HepG2 (cell line): ENCODE measurements around the gene MTUS2. TPM values are rescaled to one million over a fixed set of nuclear protein-coding genes. Genes with fewer than 3 reads are reported as not detected.

ENCODE experiments used
- IRF2 ChIP-seq: IDR thresholded peaks from 2 replicates; pipeline ENCODE4 v1.6.1; 2018; ENCODE audit warnings: missing genetic modification reagents, missing compliant biosample characterization
- MXD1 ChIP-seq: sonication (generic); formaldehyde crosslinking; IDR thresholded peaks from 2 replicates; pipeline ENCODE4 v1.4.0; 2020; ENCODE audit warnings: mild to moderate bottlenecking, missing genetic modification reagents
- NR2F1 ChIP-seq, 2 experiments: fragments of 450-650 bp in 1 of 2; formaldehyde crosslinking in 1 of 2; IDR thresholded peaks; 2 replicates each; pipeline versions ENCODE4 v1.5.0 to v1.6.1; 2016 to 2020; ENCODE audit warnings: mild to moderate bottlenecking in 1 of 2, missing compliant biosample characterization in 1 of 2, missing genetic modification reagents in 1 of 2, moderate library complexity in 1 of 2
- NR2F2 ChIP-seq: IDR thresholded peaks from 2 replicates; pipeline ENCODE4 v1.6.1; 2012; ENCODE audit warnings: low read depth, inconsistent platforms, borderline replicate concordance
- SIN3B ChIP-seq: fragments of 150-350 bp; IDR thresholded peaks from 2 replicates; pipeline ENCODE4 v1.6.1; 2014; ENCODE audit warnings: low read length
- TARDBP ChIP-seq: sonication (generic); formaldehyde crosslinking; IDR thresholded peaks from 2 replicates; pipeline ENCODE4 v1.8.0; 2022; ENCODE audit warnings: mild to moderate bottlenecking, missing genetic modification reagents
- TGIF2 ChIP-seq: IDR thresholded peaks from 2 replicates; pipeline ENCODE4 v1.6.1; 2016; ENCODE audit warnings: control low read depth, missing compliant biosample characterization
- THAP8 ChIP-seq: sonication (generic); formaldehyde crosslinking; IDR thresholded peaks from 2 replicates; pipeline ENCODE4 v1.5.1; 2020; ENCODE audit warnings: missing genetic modification reagents, mild to moderate bottlenecking, borderline replicate concordance
- ZBTB42 ChIP-seq: sonication (generic); formaldehyde crosslinking; IDR thresholded peaks from 2 replicates; pipeline ENCODE4 v1.5.0; 2020; ENCODE audit warnings: mild to moderate bottlenecking, missing genetic modification reagents
- ZNF816 ChIP-seq: sonication (generic); formaldehyde crosslinking; IDR thresholded peaks from 2 replicates; pipeline ENCODE4 v1.8.0; 2022; ENCODE audit warnings: missing genetic modification reagents, mild to moderate bottlenecking, borderline replicate concordance
- polyA plus RNA-seq, 8 experiments: library from polyadenylated mRNA; depleted of rRNA in 3 of 8; stranded (reverse) in 7 of 8; unstranded in 1 of 8; fragments of >200 nt; fragmentation: Illumina TruSeq in 4 of 8; extraction: Trizol in 4 of 8; gene quantifications; 2 replicates each; pipeline versions ENCODE4 v1.2.1 to v1.2.3, GENCODE V29; 2011 to 2016; ENCODE audit warnings: low read depth in 4 of 8, missing spikeins in 1 of 8, mixed read lengths in 1 of 8; ENCODE audit not compliant: insufficient read depth in 1 of 8
- total RNA-seq, 5 experiments: library from RNA; depleted of rRNA; stranded (reverse); fragments of >200 nt; fragmentation: Illumina TruSeq; extraction: Trizol; gene quantifications; 2 replicates each; pipeline ENCODE4 v1.2.3, GENCODE V29; 2016; ENCODE audit warnings: low read depth in 1 of 5
- TF ChIP-seq, protein P1 (sequence below): sonication (generic); formaldehyde crosslinking; IDR thresholded peaks from 2 replicates; pipeline ENCODE4 v1.5.1; 2020; ENCODE audit warnings: mild to moderate bottlenecking, missing genetic modification reagents, borderline replicate concordance

The MTUS2 gene
- total and polyA plus RNA-seq, 2 of the 13 experiments (the other 11 are each of a cell fraction or from before 2014, with no cell fraction given) = not detected

- TF ChIP-seq, protein P1, sequence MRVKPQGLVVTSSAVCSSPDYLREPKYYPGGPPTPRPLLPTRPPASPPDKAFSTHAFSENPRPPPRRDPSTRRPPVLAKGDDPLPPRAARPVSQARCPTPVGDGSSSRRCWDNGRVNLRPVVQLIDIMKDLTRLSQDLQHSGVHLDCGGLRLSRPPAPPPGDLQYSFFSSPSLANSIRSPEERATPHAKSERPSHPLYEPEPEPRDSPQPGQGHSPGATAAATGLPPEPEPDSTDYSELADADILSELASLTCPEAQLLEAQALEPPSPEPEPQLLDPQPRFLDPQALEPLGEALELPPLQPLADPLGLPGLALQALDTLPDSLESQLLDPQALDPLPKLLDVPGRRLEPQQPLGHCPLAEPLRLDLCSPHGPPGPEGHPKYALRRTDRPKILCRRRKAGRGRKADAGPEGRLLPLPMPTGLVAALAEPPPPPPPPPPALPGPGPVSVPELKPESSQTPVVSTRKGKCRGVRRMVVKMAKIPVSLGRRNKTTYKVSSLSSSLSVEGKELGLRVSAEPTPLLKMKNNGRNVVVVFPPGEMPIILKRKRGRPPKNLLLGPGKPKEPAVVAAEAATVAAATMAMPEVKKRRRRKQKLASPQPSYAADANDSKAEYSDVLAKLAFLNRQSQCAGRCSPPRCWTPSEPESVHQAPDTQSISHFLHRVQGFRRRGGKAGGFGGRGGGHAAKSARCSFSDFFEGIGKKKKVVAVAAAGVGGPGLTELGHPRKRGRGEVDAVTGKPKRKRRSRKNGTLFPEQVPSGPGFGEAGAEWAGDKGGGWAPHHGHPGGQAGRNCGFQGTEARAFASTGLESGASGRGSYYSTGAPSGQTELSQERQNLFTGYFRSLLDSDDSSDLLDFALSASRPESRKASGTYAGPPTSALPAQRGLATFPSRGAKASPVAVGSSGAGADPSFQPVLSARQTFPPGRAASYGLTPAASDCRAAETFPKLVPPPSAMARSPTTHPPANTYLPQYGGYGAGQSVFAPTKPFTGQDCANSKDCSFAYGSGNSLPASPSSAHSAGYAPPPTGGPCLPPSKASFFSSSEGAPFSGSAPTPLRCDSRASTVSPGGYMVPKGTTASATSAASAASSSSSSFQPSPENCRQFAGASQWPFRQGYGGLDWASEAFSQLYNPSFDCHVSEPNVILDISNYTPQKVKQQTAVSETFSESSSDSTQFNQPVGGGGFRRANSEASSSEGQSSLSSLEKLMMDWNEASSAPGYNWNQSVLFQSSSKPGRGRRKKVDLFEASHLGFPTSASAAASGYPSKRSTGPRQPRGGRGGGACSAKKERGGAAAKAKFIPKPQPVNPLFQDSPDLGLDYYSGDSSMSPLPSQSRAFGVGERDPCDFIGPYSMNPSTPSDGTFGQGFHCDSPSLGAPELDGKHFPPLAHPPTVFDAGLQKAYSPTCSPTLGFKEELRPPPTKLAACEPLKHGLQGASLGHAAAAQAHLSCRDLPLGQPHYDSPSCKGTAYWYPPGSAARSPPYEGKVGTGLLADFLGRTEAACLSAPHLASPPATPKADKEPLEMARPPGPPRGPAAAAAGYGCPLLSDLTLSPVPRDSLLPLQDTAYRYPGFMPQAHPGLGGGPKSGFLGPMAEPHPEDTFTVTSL (CRISPR knock-in tag) = no peak
- TF ChIP-seq NR2F2 = no peak
- no peak for TF ChIP-seq ZBTB42 (CRISPR knock-in tag)
- TF ChIP-seq THAP8 (CRISPR knock-in tag) = no peak
- TF ChIP-seq IRF2 (CRISPR knock-in tag) = no peak
- no peak for TF ChIP-seq TGIF2 (CRISPR knock-in tag)
- no peak for TF ChIP-seq MXD1 (CRISPR knock-in tag)
- no peak for TF ChIP-seq SIN3B
- TF ChIP-seq NR2F1 (CRISPR knock-in tag; IDR thresholded peaks at IDR 0.05) = no peak
- TF ChIP-seq ZNF816 (CRISPR knock-in tag) = no peak
- TF ChIP-seq TARDBP (CRISPR knock-in tag) = no peak
These were observed 440.5 kb downstream of the MTUS2 start (continued) for GRCh38 chr13:29260684-29261083.
